Left colon (tissue), 2 donors: ENCODE measurements around the gene ADARB1. TPM values are rescaled to one million over a fixed set of nuclear protein-coding genes. Genes with fewer than 3 reads are reported as not detected.

ENCODE experiments used
- ATAC-seq: fragments of 200-7000 bp; cut with Tn5 transposase; one replicate; pipeline ENCODE4 v1.9.1; 2020; ENCODE audit warnings: mild to moderate bottlenecking, moderate library complexity
- DNase-seq, 2 donors: peaks; one replicate each; pipeline ENCODE4 v3.0.0-alpha.2; 2020
- intact Hi-C, 2 donors: fragments of 100-400 bp; cut with DNase I in 1 of 2; cut with micrococcal nuclease in 1 of 2; formaldehyde crosslinking; loops; one replicate each; pipeline versions ENCODE4 v1.11.2 to v1.14.0; 2022; cut with DNase I, micrococcal nuclease
- total RNA-seq, 2 donors: library from RNA; stranded (reverse); fragmentation: NEBNext Ultra II Directional; extraction: Animal tissue kit (Norgen Biotek cat#: 25700); gene quantifications; one replicate each; pipeline ENCODE4 v1.2.1, GENCODE V29; 2021
- donor health status: DM: no; HTN: no; CAD: no.
- donor health status: DM: yes; HTN: yes; CAD: no.

ADARB1 gene
- total RNA-seq, 2 donors from 2014 or later, result 6.9 to 12.4 TPM

- peak; percentile 42 for ATAC-seq
- intact Hi-C loops, result no loop called here
- DNase-seq, result peak; percentile 47 to 57
These were observed 77.9 kb downstream of the ADARB1 start for GRCh38 chr21:45152265-45152746.

- no peak for ATAC-seq
- no peak for DNase-seq
- intact Hi-C loops, result no loop called here
These were observed 79.3 kb downstream of the ADARB1 start for GRCh38 chr21:45153358-45154318.

GRCh38 chr21:45154511-45155508, 80.4 kb downstream of the ADARB1 start:
- DNase-seq (no peak), ATAC-seq (peak; percentile 28)
- intact Hi-C loops, result no loop called here

GRCh38 chr21:45155910-45156309, 81.5 kb downstream of the ADARB1 start:
- DNase-seq, result no peak
- intact Hi-C loops, result no loop called here
- no peak for ATAC-seq

- no peak for DNase-seq
- ATAC-seq, result no peak
- intact Hi-C loops, result no loop called here
These were observed 82.1 kb downstream of the ADARB1 start for GRCh38 chr21:45156459-45156858.

GRCh38 chr21:45157932-45158331, 83.6 kb downstream of the ADARB1 start:
- no peak for ATAC-seq

GRCh38 chr21:45158491-45159423, 84.4 kb downstream of the ADARB1 start:
- no peak for ATAC-seq
- intact Hi-C loops, result no loop called here
- no peak for DNase-seq

More at GRCh38 chr21:45157932-45158331, 83.6 kb downstream of the ADARB1 start:
- DNase-seq, result no peak
- intact Hi-C loops, result no loop called here

- no peak for ATAC-seq
- intact Hi-C loops, result no loop called here
These were observed 85.8 kb downstream of the ADARB1 start for GRCh38 chr21:45160198-45160597.

GRCh38 chr21:45161038-45161945, 86.9 kb downstream of the ADARB1 start:
- intact Hi-C loops, result no loop called here
- no peak for DNase-seq
- no peak for ATAC-seq

More at GRCh38 chr21:45160198-45160597, 85.8 kb downstream of the ADARB1 start:
- no peak for DNase-seq

- ATAC-seq, result no peak
- no peak for DNase-seq
- intact Hi-C loops, result no loop called here
These were observed 87.7 kb downstream of the ADARB1 start for GRCh38 chr21:45162115-45162514.

- ATAC-seq (no peak), DNase-seq (no peak)
- intact Hi-C loops, result no loop called here
These were observed 88.4 kb downstream of the ADARB1 start for GRCh38 chr21:45162809-45163208.

- intact Hi-C loops, result no loop called here
- DNase-seq (no peak), ATAC-seq (no peak)
These were observed 89.2 kb downstream of the ADARB1 start for GRCh38 chr21:45163413-45164123.

- no peak for ATAC-seq
- intact Hi-C loops, result no loop called here
- DNase-seq, result no peak
These were observed 89.7 kb downstream of the ADARB1 start for GRCh38 chr21:45164124-45164511.

- intact Hi-C loops, result no loop called here
- DNase-seq, result no peak
- ATAC-seq, result no peak
These were observed 90.5 kb downstream of the ADARB1 start for GRCh38 chr21:45164838-45165237.

- no peak for DNase-seq
- intact Hi-C loops, result no loop called here
- ATAC-seq, result no peak
These were observed 92.6 kb downstream of the ADARB1 start for GRCh38 chr21:45166931-45167330.

- intact Hi-C loops, result no loop called here
- DNase-seq, result no peak
- no peak for ATAC-seq
These were observed 93.4 kb downstream of the ADARB1 start for GRCh38 chr21:45167796-45168222.

- DNase-seq (no peak), ATAC-seq (no peak)
- intact Hi-C loops, result no loop called here
These were observed 94.1 kb downstream of the ADARB1 start for GRCh38 chr21:45168522-45168921.
